Prostate gland (tissue), 2 donors: ENCODE measurements around the gene CPLANE1.

Experiments
- CTCF ChIP-seq, 4 experiments: fragments of 200-600 bp in 2 of 4; fragments of 450-650 bp in 2 of 4; sonication (generic) in 2 of 4; IDR thresholded peaks; 1 replicate in 3 of 4; 2 replicates in 1 of 4; pipeline ENCODE4 v1.5.1; 2016 to 2019; ENCODE audit warnings: antibody characterized with exemption in 4 of 4, mild to moderate bottlenecking in 2 of 4, moderate library complexity in 2 of 4
- POLR2A ChIP-seq: fragments of 450-650 bp; IDR thresholded peaks from one replicate; pipeline ENCODE4 v1.6.1; 2016; ENCODE audit warnings: antibody characterized with exemption, mild to moderate bottlenecking
- POLR2AphosphoS5 ChIP-seq: sonication (generic); formaldehyde crosslinking; IDR thresholded peaks from one replicate; pipeline ENCODE4 v1.6.1; 2017; ENCODE audit warnings: antibody characterized with exemption

GRCh38 chr5:37248970-37249814, at the start of gene CPLANE1:
- TF ChIP-seq CTCF (IDR thresholded peaks at IDR 0.05) (peak in 1 of 4 experiments; percentile 4), POLR2A (peak; percentile 48), POLR2AphosphoS5 (no peak)
